GM19395 (cell line): ENCODE data around the gene GRAMD1C.
"Not testable (repeated sequence)": the region's sequence is repeated elsewhere in the genome, so short reads cannot be mapped to it uniquely, and the experiment has no call there.

Source experiments
- ATAC-seq: cut with Tn5 transposase; IDR thresholded peaks from one replicate; pipeline ENCODE4 v1.9.1; 2021; ENCODE audit warnings: mild to moderate bottlenecking, moderate library complexity; ENCODE audit not compliant: unreplicated experiment

The GRAMD1C gene

GRCh38 chr3:113850391-113850790 lies 11.8 kb downstream of the GRAMD1C start:
- ATAC-seq: not testable (repeated sequence)

DNA sequence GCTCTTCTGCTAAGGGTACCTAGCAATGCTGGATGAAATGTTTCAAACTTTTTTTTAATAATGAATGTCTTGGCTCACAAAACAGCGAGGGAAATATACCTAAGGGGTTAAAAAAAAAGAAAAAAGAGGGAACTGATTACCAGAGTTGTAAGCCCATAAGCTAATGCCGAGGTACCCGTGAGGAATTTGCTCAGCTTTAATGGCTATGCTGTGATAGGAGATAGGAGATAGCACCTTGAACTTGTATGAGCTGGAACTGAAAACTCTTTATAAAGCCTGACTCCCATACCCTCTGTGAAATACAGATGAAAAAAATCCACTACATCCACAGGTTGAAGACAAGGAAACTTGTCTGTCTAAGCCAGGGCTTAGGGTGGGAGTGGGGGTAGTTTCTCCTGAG lies 13.9 kb downstream of the GRAMD1C start:
- ATAC-seq: no peak

DNA sequence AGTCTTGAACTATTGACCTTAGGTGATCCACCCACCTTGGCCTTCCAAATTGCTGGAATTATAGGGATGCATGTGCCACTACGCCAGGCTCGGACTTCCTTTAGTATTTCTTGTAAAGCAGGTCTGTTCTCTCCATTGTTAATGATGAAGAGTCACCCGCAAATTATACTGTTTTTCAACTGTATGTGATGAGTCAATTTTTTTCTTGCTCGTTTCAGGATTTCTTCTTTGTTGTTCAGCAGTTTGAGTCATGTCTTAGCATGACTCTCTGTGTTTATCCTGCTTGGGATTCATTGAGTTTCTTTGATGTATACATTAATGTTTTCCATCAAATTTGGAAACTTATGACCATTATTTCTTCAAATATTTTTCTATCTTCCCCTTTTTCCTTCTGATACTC lies 28.9 kb downstream of the GRAMD1C start:
- ATAC-seq: no peak

- ATAC-seq: no peak
These were observed 34.7 kb downstream of the GRAMD1C start for GRCh38 chr3:113873293-113873692.

DNA sequence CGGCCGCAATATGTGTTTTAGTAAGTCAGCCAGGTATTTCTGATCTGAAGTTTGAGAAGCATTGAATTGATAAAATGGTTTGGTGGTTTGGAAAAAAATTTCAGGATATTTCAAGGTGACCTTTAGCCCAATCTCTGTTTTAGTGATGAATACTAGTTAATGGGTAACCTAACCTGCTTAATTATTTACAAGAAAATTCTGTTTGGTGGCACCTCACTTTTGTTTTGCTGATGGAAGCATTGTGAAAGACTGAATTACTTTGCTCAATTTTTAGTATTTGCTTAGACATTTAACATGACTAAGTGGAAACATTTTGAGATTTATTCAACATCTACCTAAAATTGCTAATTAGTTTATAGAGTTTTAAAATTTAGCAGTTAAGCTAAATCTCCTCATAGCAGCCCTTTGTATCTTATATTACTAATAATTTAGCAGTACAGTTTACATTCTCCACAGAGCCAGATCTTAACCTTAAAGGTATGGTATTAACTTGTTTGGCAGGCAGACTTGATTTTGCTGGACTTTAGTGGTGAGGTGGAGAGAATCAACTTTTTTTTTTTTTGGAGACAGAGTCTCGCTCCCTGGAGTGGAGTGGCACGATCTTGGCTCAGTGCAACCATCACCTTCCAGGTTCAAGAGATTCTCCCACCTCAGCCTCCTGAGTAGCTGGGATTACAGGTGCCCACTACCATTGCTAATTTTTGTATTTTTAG lies 35.4 kb downstream of the GRAMD1C start:
- ATAC-seq: no peak

GRCh38 chr3:113878403-113878802 lies 39.8 kb downstream of the GRAMD1C start:
- no peak for ATAC-seq

GRCh38 chr3:113885050-113885449 lies 46.5 kb downstream of the GRAMD1C start:
- no peak for ATAC-seq

GRCh38 chr3:113890256-113890900 lies 51.8 kb downstream of the GRAMD1C start:
- ATAC-seq: no peak

GRCh38 chr3:113894927-113895326 lies 56.3 kb downstream of the GRAMD1C start:
- no peak for ATAC-seq

GRCh38 chr3:113895964-113896363 lies 57.4 kb downstream of the GRAMD1C start:
- ATAC-seq: no peak

GRCh38 chr3:113896930-113897329 lies 58.3 kb downstream of the GRAMD1C start:
- ATAC-seq: no peak

GRCh38 chr3:113897373-113897777 lies 58.8 kb downstream of the GRAMD1C start:
- no peak for ATAC-seq

DNA sequence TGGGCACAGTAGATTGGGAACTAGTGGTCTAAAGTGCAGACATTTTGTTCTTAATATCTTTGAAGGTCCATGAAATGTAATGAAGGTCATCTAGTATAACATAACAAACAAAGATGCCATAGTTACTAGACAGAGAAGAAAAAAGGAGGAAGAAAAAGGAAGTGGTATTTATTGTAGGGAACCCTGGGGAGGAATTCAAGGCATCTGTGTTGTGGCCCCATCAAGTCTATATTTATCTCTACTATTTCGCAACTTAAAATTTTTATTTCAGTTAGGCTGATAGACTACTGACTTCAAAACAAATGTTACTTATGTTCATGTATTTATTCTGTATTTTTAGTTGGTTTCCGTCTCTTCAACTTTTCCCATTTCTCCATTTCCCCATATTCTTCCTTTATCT lies 60.3 kb downstream of the GRAMD1C start:
- no peak for ATAC-seq

DNA sequence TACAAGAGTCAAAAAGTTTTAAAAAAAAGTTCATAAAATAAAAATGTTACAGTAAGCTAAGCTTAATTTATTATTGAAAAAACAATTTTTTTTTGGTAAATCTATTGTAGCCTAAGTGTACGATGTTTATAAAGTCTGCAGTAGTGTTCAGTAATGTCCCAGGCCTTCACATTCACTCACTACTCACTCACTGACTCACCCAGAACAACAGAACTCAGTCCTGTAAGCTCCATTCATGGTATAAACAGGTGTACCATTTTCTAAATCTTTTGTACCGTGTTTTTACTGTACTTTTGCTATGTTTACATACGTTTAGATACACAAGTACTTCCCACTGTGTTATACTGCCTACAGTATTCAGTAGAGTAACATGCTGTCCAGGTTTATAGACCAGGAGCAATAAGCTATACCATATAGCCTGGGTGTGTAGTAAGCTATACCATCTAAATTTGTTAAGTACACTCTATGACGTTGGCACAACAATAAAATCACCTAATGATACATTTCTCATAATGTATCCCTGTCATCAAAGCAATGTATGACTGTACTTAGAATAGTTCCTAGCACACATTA lies 68.1 kb downstream of the GRAMD1C start:
- no peak for ATAC-seq

DNA sequence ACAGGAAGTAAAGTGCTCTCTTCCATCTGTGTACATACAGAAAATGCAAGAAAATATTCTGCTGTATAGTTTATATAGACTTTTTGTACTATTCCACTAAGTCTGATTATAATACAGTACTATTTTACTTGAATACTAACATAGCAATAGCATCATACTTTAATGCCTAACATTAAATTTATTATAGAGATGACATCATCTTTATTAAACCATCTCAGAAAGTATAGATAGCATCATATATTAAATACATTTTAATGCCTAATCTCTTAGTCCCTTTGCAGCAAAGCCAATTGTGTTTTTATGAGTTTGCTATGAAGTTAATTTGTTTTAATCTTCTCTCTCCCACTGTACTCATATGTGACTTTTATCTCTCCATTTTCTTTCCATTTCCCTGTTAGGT lies 69.5 kb downstream of the GRAMD1C start:
- no peak for ATAC-seq

GRCh38 chr3:113910966-113911365 lies 72.4 kb downstream of the GRAMD1C start:
- ATAC-seq: no peak

DNA sequence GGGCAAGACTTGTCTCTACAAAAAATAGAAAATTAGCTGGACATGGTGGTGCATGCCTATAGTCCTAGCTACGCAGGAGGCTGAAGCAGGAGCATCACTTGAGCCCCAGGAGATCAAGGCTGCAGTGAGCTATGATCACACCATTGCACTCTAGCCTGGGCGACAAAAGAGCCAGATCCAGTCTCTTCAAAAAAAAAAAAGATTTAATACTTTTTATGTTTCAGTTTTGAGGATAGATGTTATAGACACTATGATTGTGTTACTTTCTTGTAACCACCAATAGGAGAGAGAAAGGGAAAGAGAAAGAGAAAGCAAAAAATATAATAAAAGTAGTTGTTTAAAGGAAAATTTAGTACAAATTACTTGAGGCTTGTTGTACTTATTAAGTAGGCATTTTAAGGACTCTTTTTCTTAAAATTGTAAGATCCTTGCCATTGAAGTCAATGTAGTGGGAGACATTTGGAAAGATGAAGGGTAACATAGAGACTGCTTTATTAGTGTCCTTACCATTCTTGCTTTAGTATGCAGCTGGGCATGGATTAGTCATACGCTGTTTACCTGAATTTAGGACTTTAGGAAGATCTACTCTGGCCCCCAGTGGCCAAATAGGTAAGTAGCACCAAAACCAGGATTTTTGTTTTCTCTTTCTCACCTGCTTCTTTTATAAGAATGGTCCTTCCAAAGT lies 74.1 kb downstream of the GRAMD1C start:
- ATAC-seq: peak; percentile 98

DNA sequence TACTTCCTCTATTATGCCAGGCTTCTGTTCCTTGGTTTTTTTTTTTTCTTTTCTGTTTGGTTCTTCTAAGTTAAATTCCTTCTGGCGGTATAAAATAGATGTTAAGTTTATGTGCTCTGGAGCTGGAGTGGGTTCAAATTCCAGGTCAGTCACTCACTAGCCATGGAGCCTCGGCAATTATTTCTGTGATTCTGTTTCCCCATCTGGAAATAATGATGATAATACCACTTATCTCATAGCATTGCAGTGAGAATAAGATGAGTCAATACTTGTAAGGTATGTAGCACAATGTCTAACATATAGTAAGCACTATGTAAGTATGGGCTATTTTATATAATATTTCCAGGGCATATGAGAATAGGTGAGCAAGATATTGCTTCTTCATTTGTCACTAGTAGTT lies 76.1 kb downstream of the GRAMD1C start:
- no peak for ATAC-seq

GRCh38 chr3:113927556-113927955 lies 89.0 kb downstream of the GRAMD1C start:
- no peak for ATAC-seq

GRCh38 chr3:113946831-113947230 lies 108.2 kb downstream of the GRAMD1C start:
- no peak for ATAC-seq

DNA sequence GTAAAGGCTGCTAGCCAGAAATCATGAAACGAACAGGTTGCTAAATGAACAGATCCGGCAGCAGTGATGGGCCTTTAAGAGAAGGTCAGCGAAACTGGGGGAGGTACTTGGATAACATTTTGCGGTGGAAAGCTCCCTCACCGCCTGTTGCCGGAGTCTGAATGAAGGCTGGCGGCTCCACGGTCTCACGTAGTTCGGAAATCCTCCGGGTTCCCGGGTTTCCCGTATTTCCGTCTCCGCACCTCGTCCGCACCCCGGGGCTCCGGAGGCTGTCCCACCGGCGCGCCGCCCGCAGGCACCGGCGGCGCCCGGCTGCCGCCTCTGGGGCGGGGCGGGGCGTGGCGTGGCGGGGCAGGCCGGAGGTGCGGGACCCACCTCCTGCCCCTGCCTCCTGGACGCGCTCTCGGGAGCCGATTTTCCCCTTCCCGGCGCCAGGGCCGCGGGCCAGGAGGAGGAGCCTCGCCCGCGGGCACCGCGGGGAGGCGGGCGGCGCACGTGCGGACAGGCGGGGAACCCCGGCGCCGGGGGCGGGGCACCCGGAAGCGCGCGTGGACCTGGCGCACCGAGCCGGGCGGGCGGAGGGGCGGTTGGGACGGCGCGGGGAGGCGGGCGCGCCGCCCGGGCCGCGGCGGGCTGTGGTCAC lies 108.9 kb downstream of the GRAMD1C start, which contains the start of gene ZDHHC23:
Gene ZDHHC23 (plus strand): TSS at position 642 of the 643 bp plus-strand sequence. CDS start 790 bp downstream, outside the sequence.
- peak; percentile 71 for ATAC-seq
